GM06990 (cell line): ENCODE results near the gene C16orf92.

Experiments used
- DNase-seq: peaks from one replicate; pipeline ENCODE4 v3.0.0-alpha.2; 2011; ENCODE audit not compliant: insufficient read length; ENCODE audit errors: extremely low read depth
- H3K27me3 ChIP-seq: replicated peaks from 2 replicates; pipeline ENCODE4 v1.6.0; 2011; ENCODE audit warnings: low read length; ENCODE audit not compliant: control insufficient read depth, insufficient read depth
- H3K36me3 ChIP-seq: 2 replicates; pipeline ENCODE4 v1.5.1; 2011; ENCODE audit warnings: low read length; ENCODE audit not compliant: control insufficient read depth, insufficient read depth
- H3K4me3 ChIP-seq: replicated peaks from 2 replicates; pipeline ENCODE4 v1.5.1; 2011; ENCODE audit warnings: low read depth, mild to moderate bottlenecking, control low read depth, low read length
- TF ChIP-seq, protein P1 (sequence below): IDR thresholded peaks from 2 replicates; pipeline ENCODE4 v1.5.1; 2011; ENCODE audit warnings: low read length, control low read depth, mild to moderate bottlenecking, inconsistent platforms; ENCODE audit not compliant: insufficient read depth, poor library complexity, severe bottlenecking

The C16orf92 gene

DNA sequence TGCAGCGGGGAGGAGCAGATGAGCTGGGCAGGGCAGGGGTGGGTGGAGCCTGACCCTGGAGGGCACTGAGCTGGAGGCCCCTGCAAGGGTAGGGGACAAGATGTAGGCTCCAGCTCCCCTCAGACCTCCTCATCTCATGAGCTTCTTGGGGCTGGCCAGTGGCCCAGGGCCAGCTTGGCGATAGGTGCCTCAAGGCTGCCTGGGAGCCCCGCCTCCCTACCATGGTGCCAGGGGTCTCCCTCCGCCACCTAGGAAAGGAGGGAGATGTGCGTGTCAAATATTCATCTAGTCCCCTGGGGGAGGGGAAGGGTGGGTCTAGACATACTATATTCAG, 31.5 kb upstream of the C16orf92 start:
- Histone ChIP-seq H3K36me3 (peaks cover 26% of the 10 kb centered on the region), H3K4me3 (no peak overlapping the region), H3K27me3 (no peaks in the 10 kb centered on the region)
- no peak for DNase-seq
- TF ChIP-seq, protein P1, sequence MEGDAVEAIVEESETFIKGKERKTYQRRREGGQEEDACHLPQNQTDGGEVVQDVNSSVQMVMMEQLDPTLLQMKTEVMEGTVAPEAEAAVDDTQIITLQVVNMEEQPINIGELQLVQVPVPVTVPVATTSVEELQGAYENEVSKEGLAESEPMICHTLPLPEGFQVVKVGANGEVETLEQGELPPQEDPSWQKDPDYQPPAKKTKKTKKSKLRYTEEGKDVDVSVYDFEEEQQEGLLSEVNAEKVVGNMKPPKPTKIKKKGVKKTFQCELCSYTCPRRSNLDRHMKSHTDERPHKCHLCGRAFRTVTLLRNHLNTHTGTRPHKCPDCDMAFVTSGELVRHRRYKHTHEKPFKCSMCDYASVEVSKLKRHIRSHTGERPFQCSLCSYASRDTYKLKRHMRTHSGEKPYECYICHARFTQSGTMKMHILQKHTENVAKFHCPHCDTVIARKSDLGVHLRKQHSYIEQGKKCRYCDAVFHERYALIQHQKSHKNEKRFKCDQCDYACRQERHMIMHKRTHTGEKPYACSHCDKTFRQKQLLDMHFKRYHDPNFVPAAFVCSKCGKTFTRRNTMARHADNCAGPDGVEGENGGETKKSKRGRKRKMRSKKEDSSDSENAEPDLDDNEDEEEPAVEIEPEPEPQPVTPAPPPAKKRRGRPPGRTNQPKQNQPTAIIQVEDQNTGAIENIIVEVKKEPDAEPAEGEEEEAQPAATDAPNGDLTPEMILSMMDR = no peak

DNA sequence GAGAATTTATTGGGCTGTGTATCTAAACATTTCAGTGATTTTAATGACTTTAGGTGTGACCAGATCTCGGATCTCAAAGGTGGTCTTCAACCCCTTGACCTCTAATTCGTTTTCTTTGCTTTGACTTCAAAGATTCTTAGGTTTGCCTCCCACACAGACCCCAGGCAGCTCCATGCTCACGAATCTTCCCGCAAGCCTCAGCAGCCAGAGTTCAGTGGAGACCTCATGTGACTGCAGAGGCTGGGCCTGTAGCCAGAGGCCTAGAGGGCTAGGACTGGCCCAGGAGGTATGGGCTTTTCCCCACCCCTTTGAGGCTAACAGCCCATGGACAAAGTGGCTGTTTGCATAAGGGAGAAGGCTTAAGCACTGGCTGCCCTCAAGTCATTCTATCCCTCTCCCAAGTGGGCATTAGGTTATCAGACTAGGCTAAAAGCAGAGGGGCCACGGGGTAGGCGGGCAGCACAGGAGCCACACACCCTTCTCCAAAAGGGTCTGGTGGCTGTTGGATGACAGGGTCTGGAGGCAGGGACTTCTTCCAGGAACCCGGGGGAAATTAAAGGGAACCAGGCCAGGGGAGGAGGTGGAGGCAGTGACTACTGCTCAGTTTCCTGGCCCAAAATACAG, 30.5 kb upstream of the C16orf92 start:
- peaks cover 21% of the 10 kb centered on the region for H3K36me3 ChIP-seq

DNA sequence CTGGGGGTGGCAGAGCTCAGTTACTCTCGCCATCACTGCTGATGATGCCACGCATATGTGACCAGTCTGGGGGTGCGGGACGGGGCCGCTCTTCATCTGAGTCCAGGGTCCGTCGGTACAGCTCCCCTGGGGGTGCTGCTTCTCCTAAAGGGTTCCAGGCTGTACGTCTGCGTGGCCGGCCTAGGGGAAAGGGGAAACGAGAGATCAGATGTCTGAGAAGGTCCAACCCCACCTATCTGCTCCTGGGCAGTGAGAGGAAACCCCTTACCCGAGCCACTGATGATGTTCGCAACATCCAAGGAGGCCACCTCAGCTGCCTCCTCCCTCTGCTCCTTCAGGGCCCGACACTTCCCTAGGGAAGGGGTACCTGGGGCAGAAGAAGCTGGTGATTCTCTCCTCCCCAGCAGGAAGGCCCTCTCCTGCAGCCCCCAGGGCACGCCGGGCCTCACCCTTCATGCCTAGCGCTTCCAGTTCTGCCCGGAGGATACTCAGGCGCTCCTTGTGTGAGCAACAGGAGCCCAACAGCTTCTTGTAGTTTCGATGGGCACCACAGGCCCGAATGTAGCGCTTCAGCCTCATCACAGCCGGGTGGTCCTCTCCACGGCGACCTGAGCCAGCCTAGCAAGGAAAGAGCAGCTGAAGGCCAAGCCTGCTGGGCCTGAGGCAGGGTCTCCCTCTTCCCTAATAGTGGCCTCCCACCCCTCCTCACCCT, 29.7 kb upstream of the C16orf92 start:
- Histone ChIP-seq H3K27me3 (no peaks in the 10 kb centered on the region), H3K4me3 (no peak overlapping the region), H3K36me3 (peaks cover 19% of the 10 kb centered on the region)
- TF ChIP-seq, protein P1 = no peak
- no peak for DNase-seq

More for the DNA sequence above, 30.5 kb upstream of the C16orf92 start:
- Histone ChIP-seq H3K27me3 (no peaks in the 10 kb centered on the region), H3K4me3 (no peak overlapping the region)
- TF ChIP-seq, protein P1 = no peak
- no peak for DNase-seq

DNA sequence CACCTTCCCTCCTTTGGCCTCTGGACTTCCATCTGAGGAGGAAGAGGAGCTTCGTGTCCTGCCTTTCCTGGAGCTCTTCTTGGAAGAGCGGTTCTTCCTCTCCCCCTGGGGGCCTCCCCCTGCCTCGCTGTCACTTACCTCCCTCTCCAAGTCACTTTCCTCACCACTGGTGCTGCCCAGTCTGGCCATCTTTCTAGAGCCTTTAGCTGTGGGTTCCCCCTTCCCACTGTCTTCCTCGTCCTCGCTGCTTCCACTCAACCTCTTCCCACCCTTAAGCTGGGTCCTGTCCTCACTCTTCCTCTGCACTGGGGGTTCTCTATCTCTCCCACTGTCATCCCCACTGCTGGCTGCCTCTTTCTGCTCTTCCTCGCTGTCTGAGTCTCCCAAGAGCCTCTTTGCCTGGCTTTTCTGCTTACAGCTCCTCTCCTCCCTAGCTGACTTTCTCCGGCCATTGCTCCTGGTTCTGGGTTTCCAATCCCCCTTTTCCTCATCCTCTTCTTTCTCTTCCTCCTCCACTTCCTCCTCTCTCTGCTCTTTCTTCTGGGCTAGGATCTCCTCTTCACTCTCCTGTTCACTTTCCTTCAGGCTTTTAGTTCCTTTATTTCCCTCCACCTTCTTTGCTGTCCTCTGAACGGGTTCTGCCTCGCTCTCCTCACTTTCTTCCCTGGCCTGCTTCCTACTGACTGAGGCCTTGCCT, 28.9 kb upstream of the C16orf92 start:
- peaks cover 15% of the 10 kb centered on the region for H3K36me3 ChIP-seq
- no peaks in the 10 kb centered on the region for H3K27me3 ChIP-seq
- TF ChIP-seq, protein P1 = no peak
- no peak for DNase-seq
- peak overlapping the region; percentile 78; the same call in 1 of the 2 replicates for H3K4me3 ChIP-seq

DNA sequence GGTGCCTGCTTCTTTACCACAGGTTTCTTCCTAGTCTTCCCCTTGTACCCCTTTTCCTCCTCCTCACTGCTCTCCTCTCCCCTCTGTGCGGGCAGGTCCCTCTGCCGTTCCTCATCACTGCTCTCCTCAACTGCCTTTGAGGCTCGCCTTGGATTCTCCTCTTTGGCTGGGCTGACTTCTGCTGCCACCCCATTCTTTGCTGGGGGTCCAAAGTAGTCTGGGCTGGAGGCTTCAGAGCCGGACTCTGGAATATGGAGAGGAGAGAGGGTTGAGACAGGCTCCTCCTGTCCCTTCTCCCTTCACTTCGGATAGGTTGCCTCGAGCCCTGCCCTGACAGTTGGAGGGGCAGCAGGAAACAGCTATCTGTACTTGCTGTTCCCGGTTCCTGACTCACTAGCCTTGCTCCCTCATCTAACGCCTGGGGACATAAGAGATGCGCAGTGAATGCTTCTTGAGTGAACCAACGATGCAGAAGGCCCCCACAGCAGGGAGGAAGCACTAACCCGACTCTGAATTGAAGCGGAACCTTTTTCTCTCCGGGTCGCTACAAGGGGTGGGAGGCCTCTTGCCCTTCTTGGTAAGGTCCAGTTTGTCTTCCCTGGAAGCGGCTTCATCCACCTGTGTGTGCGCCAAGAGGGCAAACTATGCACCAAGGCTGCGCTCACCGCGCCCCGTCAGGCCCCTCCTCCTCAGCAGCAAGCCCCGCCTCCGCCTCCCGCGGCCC, 28.2 kb upstream of the C16orf92 start:
- TF ChIP-seq, protein P1 = no peak
- H3K27me3 ChIP-seq = no peaks in the 10 kb centered on the region
- peaks cover 16% of the 10 kb centered on the region for H3K36me3 ChIP-seq
- DNase-seq = no peak
- H3K4me3 ChIP-seq = peak overlapping the region; percentile 78
